Left renal cortex interstitium (tissue), 4 donors: ENCODE data around the gene ADGRG1. TPM values are rescaled to one million over a fixed set of nuclear protein-coding genes. Genes with fewer than 3 reads are reported as not detected.
"Not testable (repeated sequence)": the region's sequence is repeated elsewhere in the genome, so short reads cannot be mapped to it uniquely, and the experiment has no call there.

Experiments
- DNase-seq, 4 donors: peaks; one replicate each; pipeline ENCODE4 v3.0.0-alpha.2; 2013; ENCODE audit warnings: low read depth in 4 of 4, low spot score in 2 of 4, missing footprints in 1 of 4
- polyA plus RNA-seq, 4 donors: library from polyadenylated mRNA; unstranded; fragments of 120-200 nt; gene quantifications; one replicate each; pipeline ENCODE4 v1.2.1, GENCODE V29; 2013; ENCODE audit not compliant: insufficient read length in 4 of 4

The ADGRG1 gene
- 10 to 100 TPM; 70.6 to 91.4 (median 84.6) TPM for polyA plus RNA-seq

DNA sequence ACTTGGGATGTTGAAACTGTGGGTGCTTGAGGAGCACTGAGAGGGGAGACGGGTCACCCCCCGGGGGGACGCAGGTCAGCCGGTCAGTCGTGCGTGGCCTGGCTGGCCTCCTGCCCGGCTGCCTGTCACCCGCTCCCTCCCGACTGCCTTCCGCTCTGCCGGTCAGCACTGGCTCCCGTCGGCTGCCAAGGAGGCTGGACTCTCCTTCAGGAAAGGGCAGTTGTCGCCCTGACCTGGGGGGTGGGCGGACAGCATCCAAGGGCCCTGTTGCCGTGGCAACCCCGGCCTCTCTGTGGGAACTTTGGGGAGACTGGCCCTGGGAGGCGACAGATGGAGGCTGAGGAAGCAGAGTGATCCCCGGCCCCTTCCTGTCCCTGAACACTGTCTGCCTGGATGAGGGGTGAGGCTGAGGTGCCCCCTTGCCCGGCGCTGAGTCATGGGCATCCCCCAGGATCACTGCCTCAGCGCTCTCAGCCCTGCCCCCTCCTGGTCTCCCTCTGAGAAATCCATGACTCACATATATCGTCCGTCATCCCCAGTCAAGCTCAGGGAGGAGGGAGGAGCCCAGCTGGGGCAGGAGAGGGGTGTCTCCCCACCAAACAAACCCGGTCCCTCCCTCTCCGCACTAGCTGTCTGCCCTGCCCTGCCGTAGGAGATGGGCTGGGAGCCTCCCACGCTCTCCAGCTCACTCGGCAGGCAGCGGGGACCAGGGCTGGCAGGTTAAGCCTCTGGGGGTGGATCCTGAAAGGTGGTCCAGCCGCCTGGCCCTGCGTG lies at the start of gene ADGRG1:
Gene ADGRG1, plus strand, starts transcription at position 623 of the 774 bp plus-strand sequence. CDS start 21,658 bp downstream, outside the sequence.
- DNase-seq = peak in 2 of 4 donors; percentile 63 to 74

GRCh38 chr16:57579361-57579665 lies 49.1 kb upstream of the ADGRG1 start:
- no peak for DNase-seq

DNA sequence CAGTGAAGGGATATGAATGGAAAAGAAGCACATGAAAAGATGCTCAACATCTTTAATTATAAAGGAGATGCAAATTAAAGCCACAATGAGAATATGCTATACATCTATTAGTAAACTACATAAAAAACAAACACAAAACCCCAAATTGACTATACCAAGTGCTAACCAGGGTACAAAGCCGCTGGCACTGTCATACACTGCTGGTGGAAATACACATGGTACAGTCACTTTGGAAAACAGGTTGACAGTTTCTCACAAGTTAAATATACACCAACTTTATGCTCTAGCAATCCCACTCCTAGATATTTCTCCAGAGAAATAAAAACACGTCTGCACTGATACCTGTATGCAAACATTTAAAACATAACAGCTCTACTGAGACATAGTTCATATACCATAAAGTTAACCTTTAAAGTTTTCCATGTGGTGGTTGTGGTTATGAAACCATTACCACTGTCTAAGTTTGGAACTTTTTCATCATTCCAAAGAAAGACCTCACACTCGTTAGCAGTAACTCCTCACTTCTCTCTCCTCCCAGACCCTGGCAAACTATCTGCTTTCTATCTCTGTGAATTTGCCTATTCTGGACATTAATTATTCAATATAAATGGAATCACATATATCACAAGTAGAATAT lies 43.3 kb upstream of the ADGRG1 start:
- DNase-seq = no peak

DNA sequence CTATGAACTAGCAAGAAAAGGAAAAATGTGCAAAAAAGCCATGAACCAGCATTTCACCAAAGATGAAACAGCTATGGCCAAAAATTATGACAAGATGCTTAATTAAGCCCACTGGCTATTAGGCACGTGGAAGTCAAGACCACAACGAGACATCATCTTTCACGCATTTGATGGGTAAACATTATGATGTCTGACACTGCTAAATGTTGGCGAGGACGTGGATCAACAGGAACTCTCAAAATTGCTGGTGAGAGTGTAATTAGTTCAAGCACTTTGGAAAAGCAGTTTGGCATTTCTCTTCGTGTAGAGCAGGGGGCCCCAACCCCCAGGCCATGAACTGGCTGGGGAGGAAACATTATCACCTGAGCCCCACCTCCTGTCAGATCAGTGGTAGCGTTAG lies 39.6 kb upstream of the ADGRG1 start:
- DNase-seq = no peak

GRCh38 chr16:57589374-57589773 lies 39.1 kb upstream of the ADGRG1 start:
- no peak for DNase-seq

DNA sequence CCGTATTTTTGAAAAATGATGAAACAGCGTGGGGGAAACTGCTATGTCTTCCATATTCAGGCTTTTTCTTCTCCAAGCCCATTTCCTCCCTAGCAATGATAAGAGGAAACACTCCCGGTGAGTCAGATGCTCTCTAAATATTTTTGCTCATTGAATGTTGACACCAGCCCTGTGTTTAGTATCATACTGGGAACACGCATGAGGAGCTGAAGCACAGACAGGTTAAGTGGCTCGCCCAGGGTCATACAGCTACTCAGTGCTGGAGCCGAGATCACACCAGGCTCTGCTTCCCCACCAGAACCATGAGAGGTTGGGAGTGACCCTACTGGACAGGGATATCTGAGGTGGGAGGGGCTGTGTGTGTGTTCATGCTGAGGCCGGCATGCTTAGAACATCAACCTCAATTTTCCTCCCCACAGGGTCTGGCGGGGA lies 37.8 kb upstream of the ADGRG1 start:
- DNase-seq = no peak

DNA sequence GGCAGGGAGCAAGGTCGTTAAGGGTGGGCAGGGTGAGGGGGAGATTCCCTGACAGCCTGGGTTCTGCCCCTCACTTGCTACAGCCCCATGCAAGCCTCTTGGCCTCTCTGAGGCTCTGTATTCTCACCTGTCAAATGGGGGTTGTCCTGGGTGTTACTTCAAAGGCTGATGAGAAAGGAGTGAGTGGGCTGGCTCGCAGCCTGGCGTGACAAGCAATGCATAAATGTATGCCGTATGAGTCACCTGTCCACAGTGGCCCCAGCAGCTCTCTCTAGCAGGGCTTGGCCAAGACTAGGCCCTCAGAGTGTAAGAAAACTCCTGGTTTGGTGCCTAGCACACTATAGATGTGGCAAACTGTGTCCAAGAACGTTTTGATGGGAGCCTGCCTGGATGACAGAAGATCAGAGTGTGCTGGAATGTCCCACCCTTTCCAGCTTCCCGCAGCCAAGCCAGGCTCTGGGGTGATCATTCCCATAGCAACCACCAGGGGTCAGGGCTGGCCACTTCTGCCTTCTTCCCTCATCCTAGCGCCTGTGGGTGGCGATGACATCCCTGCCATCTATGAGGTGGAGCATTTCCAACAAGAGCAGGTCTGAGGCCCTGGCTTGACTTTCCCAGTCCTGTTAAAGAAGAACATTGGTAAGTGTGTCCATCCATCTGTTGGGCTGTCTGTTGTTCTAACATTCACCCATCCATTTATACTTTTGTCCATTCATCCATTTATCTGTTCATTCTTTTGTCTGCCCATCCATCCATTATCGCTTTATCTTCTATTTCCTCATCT lies 37.2 kb upstream of the ADGRG1 start:
- peak in 3 of 4 donors; percentile 28 to 59 (median 42) for DNase-seq

DNA sequence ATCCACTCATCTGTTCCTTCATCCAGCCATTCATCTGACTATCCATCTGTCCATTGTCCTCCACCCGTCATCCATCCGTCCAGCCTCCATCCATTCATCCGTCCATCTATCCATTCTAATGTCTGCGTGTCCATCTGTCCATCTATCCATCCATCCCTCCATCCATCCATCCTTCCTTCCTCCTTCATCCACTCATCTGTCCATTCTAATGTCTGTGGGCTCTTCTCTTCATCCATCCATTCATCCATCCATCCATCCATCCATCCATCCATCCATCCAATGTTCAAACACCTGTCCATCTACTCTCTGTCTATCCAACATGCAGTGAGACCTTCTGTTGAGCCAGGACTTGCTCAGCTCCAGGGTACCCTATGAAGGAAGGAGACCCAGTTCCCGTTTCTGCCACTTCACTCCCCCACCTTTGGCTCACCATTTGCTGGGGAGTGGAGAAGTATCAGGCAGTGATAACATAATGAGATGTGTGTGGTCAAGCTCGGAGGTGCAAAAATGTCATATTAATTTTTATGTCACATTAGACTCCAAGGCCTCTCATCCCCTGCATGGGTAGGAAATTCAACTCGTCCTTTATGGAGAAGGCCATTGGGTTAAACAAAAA lies 36.5 kb upstream of the ADGRG1 start:
- DNase-seq = no peak

- DNase-seq = no peak
Measured at GRCh38 chr16:57592591-57593003, 35.8 kb upstream of the ADGRG1 start.

- DNase-seq = no peak
Measured at GRCh38 chr16:57593021-57593420, 35.4 kb upstream of the ADGRG1 start.

DNA sequence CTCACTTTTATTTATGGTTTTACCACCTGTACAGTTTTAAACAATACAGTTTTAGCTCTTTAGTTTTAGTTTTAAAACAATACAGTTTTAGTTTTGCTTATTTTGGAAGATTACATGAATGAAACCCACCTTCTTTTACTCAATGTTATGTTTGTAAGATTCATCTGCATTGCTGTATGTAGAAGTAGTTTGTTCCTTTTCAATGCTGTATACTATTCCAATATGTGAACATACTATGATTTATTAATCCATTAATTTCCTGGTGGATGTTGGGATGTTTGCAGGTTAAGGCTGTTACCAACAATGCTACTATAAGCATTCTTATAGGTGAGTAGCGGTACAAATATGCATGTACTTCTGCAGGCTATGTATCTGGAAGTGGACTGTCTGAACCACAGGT lies 34.4 kb upstream of the ADGRG1 start:
- DNase-seq = no peak

DNA sequence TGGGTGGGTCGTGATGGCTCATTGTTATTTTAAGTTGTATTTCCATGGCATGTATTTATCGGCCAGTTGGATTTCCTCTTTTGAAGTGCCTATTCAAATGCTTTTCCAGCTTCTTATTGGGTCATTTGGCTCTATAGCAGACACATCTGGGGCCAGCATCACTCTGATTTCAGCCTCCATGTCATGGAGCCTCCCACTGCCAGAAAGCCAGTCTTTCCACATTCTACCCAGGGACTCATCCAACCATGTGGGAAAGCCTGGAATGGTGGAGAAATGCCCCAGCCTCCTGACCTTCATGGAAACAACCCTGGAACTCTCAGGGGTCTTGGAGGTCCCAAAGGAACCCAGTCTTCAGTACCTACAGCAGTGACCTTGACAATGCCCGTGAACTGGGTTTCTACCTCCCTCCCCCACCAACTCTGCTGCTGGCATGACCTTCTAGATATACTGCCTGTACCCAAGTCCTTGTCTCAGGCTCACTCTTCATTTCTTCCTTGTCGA lies 33.8 kb upstream of the ADGRG1 start:
- DNase-seq = no peak

DNA sequence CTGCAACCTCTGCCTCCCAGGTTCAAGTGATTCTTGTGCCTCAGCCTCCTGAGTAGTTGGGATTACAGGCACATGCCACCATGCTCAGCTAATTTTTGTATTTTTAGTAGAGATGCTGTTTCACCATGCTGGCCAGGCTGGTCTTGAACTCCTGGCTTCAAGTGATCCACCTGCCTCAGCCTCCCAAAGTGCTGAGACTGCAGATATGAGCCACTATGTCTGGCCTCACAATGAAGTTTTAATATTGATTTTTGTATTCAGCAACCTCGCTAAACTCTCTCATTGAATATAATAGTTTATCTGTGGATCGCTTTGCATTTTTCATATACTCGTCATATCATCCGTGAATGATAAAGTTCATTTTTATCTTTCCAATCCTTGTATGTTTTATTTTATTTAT lies 32.2 kb upstream of the ADGRG1 start:
- DNase-seq = not testable (repeated sequence)

- DNase-seq = no peak
Measured at GRCh38 chr16:57598437-57598836, 30.0 kb upstream of the ADGRG1 start.

DNA sequence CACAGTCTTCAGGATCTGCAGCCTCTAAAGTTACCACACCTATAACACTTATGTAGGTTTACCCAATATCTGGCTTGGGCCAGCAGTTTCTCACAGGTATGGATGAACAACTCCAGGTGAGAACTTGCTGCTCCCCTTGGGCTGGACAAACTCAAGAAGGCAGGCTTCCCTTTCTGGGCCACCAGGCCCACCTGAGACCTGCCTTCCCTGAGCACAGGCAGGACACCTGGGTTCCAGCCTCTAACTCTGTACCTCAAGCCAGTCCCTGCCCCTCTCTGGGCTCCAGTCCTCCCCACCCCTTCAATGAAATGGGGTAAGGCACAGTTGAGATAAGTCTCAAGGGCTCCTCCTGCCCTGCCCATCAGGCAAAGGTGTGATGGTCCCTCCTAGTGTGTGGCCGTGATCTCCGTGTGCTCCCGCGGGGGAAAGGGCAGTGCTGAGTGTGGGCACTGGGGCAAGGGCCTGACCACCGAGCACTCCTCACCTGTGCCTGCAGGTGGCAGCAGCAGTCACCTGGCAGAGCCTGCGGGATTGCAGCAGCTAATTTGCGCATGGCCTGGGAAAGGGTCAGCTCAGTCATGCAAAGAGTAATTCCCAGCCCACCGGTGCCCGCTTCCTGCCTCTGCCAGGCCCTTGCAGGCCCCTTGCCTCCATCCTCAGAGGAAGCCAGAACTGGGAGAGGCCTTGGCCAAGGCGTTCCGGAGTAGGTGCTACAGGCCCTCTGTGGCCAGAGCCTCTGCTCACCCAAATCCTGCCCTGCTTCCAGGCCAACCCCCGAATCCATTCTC lies 28.2 kb upstream of the ADGRG1 start:
- no peak for DNase-seq

GRCh38 chr16:57600952-57601580 lies 27.4 kb upstream of the ADGRG1 start:
- DNase-seq = no peak

DNA sequence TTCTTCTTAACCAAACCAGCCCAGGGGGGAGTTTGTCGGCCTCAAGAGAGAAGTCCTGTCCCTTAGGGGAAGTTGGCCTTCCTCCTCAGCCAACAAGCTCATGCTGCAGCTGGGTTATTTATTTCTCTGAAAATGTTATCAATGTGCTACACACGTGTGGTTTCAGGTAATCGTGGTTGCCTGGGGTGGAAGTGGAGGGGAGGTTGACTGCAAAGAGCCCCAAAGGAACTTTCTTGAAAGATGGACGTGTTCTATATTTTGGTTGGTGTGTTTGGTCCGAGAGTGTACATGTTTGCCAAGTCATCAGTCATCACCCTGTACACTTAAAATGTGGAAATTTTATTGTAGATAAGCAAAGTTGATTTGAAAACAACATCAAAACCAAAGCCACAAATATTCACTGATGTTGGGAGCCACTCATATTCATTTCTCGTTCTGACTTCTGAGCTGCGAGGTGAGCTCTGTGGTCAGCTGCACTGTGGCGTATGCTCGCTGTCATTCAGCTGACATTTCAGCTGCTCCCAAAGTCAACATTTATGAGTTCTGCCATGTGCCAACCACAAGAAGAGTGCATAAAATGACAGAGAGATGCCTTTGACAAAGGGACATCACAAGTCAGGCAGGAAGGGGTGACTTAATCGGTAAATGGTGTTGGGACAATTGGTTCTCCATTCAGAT lies 26.5 kb upstream of the ADGRG1 start:
- no peak for DNase-seq

DNA sequence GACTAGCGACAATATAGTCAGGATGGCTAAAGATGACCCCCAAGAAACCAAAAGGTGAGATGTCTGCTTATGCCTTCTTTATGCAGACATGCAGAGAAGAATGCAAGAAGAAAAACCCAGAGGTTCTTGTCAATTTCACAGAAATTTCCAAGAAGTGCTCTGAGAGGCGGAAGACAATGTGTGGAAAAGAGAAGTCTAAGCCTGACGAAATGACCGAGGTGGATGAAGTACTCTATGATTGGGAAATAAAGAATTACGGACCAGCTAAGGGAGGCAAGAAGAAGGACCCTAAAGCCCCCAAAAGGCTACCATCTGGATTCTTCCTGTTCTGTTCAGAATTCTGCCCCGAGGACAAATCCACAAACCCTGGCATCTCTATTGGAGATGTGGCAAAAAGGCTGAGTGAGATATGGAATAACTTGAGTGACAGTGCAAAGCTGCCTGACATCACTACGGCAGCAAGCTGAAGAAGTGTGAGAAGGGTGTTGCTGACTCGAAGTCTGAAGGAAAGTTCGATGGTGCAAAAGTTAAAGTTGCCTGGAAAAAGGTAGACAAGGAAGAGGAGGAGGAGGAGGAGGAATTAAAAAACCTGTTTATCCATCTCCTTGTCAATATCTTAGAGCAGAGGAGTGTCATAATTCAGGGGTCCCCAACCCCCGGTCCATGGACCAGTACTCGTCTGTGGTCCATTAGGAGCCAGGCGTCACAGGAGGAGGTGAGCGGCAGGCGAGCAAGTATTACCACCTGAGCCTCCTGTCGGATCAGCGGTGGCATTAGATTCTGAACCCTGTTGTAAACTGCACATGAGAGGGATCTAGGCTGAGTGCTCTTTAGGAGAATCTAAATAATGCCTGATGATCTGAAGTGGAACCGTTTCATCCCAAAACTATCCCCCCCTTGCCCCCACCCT lies 25.1 kb upstream of the ADGRG1 start:
- DNase-seq = no peak
